Measurements from ENCODE around the gene GSAP.
"Not testable (repeated sequence)": the region's sequence is repeated elsewhere in the genome, so short reads cannot be mapped to it uniquely, and the experiment has no call there.

Gene GSAP, protein sequence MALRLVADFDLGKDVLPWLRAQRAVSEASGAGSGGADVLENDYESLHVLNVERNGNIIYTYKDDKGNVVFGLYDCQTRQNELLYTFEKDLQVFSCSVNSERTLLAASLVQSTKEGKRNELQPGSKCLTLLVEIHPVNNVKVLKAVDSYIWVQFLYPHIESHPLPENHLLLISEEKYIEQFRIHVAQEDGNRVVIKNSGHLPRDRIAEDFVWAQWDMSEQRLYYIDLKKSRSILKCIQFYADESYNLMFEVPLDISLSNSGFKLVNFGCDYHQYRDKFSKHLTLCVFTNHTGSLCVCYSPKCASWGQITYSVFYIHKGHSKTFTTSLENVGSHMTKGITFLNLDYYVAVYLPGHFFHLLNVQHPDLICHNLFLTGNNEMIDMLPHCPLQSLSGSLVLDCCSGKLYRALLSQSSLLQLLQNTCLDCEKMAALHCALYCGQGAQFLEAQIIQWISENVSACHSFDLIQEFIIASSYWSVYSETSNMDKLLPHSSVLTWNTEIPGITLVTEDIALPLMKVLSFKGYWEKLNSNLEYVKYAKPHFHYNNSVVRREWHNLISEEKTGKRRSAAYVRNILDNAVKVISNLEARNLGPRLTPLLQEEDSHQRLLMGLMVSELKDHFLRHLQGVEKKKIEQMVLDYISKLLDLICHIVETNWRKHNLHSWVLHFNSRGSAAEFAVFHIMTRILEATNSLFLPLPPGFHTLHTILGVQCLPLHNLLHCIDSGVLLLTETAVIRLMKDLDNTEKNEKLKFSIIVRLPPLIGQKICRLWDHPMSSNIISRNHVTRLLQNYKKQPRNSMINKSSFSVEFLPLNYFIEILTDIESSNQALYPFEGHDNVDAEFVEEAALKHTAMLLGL

DNA sequence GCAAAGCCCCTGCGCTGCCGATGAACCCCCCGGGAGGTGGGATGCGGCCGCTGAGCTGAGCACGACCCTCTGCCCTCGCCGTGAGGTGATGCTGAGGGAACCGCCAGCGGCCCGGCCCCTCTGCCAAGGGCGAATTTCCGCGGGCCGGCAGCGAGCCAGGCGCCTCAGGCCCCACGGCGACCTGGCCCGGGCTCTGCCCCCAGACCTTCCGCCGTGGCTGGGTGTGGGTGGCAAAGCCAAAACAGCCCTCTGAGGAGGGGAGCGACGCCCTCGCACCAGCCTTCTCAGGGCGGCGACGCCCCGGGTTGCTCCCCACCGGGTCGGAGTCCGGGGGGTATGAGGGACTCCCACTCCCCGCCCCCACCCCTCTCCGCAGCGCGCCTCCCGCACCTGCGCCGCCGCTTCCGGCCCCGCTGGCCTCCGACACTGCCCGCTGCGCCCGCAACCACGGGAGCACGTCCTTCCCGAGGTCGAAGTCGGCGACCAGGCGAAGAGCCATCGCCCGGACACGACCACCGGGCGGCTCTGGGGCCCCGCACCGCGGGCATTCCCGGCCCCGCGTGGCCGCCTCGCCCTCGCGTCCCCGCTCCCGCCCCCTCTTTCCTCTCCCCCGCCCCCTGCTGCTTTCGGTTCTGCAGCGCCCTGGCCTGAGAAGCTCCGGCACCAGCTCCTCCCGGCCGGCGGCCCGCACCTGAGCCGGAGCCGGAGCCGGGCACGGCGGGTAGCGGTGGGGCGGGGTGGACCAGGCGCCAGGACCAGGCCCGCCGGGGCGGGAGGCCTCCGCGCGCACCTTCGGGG lies at the start of gene GSAP:
GSAP (minus strand) TSS at position 527 of the 798 bp plus-strand sequence; CDS start at position 499, 28 bp downstream.
- peak; percentile 54 to 95 (median 90) for DNase-seq

DNA sequence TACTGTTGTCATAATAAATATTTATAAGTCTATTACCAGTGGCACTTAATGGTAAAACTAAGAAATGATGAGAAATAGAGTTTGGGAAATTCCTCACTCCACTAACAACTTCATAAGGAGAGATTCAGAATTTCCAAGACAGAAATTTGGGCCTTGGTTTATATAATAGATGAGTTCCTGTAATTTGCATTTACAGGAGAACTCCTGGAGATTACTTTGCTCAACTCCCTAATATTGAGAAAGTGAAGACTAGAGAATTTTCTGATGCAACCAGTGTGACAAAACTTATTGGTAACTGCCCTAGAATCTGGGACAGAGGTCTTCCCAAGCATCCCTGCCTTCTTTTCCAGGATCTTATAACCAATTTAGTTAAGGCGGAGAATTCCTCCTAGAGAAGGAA lies 49.1 kb upstream of the GSAP start:
- DNase-seq = no peak

DNA sequence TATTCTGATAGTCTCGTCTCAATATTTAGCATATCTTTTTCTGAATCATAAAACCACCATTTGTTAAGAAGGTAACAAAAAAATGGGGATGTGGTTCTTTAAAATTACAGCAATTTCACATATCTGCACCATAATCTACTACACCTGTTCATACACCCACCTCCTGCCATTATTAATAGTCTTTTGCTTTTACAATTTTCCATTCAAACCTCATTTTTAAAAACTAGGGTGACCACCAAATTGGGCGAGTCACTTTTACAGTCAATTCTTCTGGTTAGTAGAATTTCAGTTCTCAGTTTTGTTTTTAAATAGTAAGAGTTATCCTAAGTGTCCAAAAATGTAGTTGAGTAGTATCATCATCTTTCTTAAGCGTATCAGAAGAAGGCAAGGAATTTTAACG lies 48.4 kb upstream of the GSAP start:
- DNase-seq = no peak

DNA sequence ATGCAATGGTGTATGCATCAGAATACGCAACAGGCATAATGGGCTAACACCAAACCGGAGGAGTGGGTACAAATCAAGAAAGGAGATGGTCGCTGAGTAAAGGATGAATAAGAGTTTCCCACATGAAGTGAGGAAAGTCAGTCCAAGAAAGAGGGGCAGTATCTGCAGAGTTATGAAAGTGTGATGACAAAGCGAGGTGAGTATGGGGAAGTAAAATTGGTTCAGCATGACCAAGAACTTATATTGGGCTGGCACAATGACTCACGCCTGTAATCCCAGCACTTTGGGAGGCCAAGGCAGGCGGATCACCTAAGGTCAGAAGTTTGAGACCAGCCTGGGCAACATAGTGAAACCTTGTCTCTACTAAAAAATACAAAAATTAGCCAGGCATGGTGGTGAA lies 47.5 kb upstream of the GSAP start:
- not testable (repeated sequence) for DNase-seq

DNA sequence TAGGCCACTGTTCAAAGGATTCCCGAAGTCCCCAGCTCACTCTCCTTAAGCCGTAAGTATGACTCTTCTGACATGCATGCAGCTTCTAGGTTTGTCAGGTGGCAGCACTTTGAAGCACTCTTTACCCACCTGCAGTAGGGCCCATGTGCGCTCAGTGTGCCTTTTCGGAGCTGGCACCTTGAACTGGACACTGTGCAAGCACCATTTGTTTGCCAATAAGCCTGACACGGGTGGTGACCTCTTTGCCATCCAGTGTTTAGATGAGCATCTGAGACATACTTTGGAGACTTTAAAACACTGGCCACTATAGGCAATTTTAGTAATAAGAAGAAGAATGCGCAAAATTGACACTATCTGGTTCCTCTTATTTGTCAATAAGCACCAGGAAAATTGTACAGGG lies 45.7 kb upstream of the GSAP start:
- no peak for DNase-seq

DNA sequence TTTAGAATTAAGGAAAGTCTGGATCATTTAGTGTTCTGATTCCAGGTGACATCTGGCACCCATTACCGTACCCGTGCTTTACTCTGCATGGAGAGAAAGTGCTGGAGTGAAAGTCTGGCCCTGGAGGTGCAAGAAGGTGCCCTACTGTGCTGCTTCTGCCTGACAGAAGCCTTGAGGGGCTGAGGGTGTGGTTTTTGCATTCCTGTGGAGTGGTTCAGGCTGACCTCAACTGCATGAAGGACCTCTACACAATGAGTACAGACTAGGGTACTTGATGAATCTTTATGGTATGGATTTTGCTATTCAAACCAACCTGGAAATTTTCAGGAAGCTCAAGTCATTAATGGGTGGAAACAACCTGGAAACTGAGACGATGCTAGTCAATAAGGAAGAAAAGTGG lies 45.1 kb upstream of the GSAP start:
- no peak for DNase-seq

DNA sequence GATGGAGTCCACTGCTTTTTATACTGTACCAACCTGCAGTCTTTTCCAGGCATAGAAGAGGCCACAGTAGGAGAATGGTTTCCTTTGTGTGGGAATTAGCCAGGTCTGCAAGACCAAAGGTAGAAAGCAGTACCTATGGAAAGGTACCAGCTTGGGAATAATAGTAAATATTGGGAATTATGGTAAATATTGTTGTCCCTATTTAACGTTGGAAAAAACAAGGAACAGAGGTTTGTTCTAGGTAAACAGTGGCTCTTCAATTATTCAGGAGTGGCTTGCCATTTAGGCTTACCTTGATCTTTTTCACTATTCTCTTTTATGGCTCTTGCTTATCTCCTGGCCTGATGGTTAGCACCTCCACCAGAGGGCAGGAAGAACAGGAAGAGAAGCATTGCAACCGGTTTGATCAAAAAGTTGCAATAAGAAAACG lies 43.9 kb upstream of the GSAP start:
- DNase-seq = peak in 2 of 3 experiments; percentile 39 to 62

DNA sequence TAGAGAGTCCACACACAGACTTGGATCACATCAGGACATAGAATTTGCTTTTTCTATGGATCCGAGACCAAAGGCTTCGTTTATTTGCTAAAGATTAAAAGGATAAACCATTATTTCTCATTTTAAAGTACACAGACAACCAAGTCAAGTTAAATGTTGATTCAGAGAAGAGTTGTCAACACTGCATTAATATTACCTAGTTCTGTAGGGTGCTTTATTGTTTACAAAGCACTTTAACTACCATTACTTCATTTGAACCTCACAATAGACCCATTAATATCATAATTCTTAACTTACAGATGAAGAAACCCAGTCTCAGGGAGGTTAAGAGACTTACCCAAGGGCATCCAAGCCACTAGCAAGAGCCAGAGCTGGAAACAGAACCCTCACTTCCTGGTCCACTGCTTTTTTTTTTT lies 43.2 kb upstream of the GSAP start:
- DNase-seq = peak in 2 of 3 experiments; percentile 64 to 96

DNA sequence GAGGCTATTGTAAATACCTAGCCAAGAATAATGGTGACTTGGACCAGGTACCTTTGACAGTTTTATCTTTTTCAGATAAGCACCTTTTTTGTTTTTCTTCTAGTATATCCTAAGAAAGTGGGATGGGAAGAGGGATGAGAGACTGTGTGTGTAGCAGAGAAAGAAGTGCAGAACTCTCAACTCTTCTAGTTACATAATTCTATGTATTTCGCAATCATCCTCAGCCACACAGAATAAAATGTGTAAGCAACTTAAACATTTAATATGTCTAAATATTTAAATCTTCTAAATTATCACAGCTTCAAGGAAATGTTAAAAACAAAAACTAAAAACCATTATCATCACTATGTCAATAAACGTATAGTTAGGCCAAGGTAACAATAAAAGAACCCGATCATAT lies 42.6 kb upstream of the GSAP start:
- DNase-seq = peak in 1 of 3 experiments; percentile 48

DNA sequence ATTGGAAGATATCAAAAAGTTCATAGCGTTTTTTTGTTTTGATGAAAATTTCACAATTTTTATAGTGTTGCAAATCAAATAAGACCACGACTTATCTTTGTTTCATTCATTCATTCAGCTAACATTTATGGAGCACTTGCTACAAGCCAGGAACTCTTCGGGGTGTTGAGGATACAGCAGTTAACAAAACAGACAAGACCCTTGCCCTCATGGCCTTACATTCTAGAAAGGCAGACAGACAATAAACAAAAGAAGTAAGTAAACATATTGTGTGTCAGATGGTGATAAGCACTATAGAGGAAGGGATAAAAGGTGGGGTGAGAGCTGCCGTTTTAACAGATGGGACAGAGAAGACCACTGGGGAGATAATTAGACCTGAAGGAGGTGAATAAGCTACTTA lies 41.6 kb upstream of the GSAP start:
- peak in 1 of 3 experiments; percentile 77 for DNase-seq

DNA sequence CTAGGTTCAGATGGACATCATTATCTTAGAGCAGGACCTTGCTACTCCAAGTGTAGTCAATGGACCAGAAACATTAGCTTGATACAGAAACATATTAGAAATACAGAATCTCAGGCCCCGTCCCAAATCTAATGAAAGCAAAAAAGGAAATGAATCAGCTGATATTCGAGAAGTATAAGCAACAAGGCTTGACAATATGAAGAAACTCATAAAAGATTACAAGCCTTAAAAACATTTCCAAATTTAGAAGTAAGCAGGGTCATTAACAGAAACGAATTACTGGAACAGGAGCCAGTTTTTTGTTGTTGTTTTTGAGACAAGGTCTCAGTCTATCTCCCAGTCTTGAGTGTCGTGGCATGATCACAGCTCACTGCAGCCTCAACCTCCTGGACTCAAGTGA lies 40.5 kb upstream of the GSAP start:
- no peak for DNase-seq

DNA sequence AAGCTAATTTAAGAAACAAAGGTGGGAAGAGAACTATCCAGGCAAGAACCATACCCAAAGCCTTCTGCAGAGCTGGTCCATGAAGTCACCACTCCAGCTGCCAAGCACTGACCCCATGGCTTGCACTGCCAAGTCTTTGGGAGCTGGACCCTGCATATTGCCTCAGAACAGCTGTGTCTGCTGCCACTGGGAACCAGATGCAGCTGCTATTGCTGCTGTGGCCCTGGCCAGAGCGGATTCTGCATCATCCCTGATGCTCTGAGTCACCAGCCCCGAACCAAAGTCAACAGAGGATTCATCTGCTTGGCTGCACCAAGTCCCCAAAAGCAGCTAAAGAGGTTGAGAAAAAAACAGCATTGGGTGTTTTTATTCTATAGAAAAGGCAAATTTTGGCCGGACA lies 39.2 kb upstream of the GSAP start:
- no peak for DNase-seq

DNA sequence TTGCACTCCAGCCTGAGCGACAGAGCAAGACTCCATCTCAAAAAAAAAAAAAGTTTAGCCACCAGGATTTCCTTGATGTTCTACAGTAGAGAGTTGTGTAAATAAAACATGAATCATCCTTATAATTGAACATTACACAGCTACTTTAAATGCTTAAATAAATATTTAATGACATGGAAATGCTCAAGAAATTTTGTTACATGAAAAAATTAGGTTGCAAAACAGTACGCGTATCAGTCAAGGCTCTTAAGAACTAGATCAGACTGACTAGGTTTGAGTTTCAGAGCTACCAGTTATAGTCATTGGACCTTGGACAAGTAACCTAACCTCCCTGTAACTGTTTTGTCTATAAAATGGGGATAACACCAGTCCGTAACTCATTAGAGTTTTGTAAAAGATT lies 38.7 kb upstream of the GSAP start:
- DNase-seq = peak in 1 of 3 experiments; percentile 17

DNA sequence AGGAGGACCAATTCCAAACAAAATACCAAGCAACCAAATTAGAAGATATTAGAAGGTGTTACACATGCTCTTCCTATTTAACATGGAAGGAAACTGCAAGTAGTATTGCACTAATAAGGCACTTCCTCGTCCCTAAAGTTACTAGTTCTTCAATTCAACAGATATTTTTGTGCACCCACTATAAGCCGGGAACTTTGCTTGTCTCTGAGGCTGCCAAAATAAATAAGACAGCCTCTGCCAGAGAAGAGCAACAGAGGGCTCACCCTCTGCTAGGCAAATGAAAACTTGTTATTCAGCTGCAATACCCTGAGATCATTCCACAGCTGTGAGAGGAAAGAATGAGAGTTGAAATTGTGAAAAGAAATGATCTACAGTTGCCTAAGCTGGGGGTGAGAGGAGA lies 37.4 kb upstream of the GSAP start:
- DNase-seq = no peak

DNA sequence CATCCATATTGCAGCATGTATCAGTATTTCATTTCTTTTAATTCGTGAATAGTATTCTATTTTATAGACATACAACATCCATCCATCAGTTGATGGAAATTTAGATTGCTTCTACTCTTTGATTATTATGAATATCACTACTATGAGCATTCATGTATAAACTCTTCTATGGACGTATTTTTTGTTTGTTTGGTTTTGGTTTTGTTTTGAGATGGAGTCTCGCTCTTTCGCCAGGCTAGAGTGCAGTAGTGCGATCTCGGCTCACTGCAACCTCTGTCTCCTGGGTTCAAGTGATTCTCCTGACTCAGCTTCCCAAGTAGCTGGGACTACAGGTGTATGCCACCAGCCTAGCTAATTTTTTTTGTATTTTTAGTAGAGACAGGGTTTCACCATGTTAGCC lies 35.8 kb upstream of the GSAP start:
- DNase-seq = not testable (repeated sequence)

DNA sequence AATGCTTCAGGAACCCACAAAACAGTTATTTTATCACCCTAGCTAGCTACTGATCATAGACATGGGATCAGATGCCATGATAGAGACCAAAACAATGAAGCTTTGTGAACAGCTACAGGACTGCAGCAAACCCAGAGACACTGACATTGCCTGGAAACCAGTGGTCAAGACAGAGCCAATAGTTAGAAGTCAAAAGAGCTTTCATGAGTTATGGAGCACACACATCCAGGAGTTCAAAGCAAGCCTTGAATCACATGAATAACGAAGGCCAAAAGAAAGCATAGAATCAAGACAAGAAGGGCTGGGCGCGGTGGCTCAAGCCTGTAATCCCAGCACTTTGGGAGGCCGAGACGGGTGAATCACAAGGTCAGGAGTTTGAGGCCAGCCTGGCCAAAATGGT lies 34.5 kb upstream of the GSAP start:
- DNase-seq = no peak

DNA sequence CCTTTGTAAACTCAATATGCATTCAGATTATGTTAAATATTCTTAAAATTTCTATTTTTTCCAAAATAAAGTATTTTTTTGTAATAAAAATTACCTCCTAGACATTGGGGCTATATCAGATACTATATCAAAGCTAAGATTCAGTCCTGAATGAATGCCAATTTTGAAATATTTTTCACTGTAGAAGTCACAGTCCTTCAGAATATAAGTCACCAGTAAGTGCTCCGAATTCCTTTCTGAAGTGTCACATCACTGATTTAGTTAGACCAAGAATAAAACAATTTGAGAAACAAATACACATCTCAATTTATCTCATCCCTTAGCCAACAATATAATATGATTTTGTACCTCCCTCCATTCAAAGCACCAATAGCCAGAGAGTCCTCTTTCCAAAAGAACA lies 33.9 kb upstream of the GSAP start:
- no peak for DNase-seq

DNA sequence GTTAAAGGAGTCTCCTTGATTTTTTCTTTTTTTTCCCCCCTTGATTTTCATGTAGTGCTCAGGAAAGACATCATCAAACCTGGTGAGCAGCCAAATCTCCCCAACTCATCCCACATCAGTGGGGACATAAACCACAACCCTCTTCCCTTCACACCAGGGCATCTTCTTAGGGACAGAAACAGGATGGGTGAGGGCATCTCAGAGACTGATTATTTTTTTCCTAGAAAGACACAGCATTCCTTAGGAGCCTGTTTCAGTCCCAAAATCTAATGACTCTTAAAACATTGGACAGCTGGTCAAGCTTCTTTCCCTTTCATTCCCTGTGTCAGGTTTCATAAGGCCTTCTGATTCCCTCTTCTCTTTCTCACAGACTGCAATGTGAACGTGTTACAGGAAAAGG lies 31.5 kb upstream of the GSAP start:
- DNase-seq = no peak

DNA sequence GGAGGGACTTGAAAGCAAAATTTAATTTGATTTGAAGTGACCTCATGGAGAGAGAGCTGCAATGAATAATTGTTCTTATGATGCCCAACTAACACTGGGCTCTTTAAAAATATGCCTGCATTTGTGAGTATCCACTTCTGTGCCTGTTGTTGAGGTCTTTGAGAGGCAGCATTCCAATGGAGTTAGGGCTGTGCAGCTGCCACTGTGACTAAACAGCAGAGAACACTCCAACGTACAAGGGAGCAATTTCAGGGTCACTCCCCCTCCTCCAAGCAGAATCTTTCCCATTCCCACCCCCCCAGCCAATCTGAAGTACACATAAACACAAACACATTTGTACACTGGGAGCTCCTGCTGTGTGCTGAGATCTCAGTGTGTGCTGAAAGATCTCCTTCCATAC lies 28.0 kb upstream of the GSAP start:
- peak in 2 of 3 experiments; percentile 11 to 32 for DNase-seq

DNA sequence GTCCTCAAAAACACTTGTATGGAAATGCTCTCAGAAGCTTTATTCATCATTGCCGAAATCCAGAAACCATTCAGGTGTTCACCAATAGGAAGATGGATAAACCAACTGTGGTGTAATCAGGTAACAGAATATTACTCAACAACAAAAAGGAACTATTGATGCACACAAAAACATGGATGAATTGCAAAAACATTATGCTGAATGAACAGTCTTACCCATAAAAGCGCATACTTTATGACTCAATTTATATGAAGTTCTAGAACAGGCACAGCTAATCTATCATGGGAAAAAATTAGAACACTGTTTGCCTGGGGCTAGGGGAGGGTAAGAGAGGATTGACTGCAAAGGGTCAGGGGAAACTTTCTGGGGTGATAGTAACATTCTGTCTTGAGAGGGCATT lies 26.9 kb upstream of the GSAP start:
- no peak for DNase-seq

DNA sequence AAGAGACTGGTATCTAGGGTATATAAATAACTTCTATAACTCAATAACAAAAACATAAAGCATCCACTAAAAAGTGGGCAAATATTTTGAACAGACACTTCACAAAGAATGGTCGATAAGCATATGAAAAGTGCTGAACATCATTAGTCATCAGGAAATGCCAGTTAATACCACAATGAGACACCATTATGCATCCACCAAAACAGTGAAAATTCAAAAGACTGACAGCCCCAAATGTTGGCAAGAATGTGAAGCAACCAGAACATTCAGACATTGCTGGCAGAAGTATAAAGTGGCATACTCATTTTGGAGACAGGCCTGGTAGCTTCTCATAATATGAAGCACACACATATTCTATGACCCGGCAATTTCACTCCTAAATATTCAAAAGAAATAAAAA lies 26.5 kb upstream of the GSAP start:
- DNase-seq = no peak

DNA sequence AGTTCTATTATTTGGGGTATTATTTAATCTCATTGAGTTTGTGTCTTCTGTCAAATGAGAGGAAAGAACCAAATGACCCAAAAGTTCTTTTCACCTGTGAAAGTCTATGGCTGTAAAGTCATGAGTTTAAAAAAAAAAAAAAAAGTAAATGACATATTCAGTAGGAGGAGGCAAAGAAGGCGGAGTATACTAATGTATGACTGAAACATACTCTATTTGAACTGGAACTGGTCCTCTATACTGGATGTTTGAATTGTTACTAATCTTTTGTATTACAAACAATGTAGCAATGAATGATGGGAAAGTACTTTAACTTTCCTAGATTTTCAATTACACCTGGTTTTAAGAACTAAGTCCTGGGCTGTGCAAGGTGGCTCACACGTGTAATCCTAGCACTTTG lies 24.9 kb upstream of the GSAP start:
- no peak for DNase-seq

DNA sequence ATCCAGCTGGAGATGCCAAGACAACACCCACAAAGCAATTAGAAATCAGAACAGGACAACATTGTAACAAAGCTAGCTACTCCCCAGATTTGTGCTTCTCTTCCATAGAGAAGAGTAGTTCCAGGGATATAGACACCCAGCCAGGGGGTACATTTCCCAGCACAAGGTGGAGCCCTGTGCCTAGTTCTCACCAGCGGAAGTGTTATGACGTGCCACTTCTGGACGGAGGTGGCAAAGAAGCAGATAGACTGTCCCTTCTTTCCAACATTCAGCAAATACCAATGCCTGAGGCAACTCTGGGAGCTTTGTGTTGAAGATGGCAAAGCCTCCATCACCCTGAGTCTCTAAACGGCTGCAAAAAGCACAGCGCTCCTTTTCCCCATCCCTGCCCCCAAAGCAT lies 23.4 kb upstream of the GSAP start:
- peak in 2 of 3 experiments; percentile 49 to 79 for DNase-seq
